Measurements from ENCODE around the gene GRIK2.
"Not testable (repeated sequence)": the region's sequence is repeated elsewhere in the genome, so short reads cannot be mapped to it uniquely, and the experiment has no call there.

Gene GRIK2

DNA sequence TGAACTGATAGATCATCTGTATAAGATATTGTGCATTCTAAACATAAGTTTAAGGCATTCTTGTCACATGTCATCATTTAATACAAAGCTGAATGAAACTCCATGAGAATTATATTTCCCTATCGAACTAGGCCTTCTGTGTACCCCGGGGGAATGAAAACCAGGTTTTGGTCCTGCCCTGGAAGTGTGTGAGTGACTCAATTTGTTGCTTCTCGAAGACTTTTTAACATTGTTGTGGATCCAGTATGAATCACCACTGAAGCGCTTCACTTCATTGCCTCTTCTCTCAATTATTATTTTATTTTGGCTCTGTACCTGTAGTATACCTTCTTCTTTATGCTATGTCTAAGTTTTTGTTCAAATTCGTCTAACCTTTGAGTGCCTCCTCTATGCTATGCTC is 150.8 kb downstream of the GRIK2 start:
- DNase-seq = no peak

DNA sequence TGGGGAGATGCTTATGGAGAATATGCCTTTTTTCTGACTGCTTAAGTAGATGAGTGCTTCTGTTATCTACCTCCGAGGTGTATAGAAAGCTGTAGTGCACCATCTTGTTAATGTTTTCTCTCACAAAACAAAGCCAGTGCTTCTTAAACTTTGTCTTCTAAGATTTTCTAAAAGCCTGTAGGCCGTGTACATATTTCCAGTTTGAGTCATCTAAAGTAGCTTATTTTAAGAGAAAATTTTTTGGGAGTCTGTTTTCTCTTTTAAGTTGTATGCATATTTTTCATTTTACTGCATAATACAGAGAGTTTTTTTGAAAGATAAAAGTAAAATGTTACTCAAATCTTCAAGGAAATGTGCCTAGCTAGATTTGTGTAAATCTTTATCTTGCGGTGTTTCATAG is 151.7 kb downstream of the GRIK2 start:
- no peak for DNase-seq

DNA sequence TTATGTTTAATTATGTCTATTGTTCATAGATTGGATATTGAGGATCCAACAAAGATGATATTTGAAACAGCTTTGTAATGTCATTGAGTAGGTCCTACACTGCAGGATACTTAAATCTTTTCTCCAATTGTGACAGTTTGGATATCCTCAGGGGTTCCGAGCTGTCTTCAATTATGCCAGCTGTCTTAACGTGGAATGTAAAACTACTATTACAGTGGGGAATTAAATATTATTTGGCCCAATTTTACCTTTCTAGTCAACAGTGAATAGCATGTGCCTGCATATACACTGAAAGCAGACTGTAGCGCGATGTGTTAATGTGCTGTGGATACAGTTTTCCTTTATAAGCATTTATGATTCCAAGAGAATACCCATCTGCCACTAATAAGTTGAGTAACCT is 156.9 kb downstream of the GRIK2 start:
- DNase-seq = no peak

DNA sequence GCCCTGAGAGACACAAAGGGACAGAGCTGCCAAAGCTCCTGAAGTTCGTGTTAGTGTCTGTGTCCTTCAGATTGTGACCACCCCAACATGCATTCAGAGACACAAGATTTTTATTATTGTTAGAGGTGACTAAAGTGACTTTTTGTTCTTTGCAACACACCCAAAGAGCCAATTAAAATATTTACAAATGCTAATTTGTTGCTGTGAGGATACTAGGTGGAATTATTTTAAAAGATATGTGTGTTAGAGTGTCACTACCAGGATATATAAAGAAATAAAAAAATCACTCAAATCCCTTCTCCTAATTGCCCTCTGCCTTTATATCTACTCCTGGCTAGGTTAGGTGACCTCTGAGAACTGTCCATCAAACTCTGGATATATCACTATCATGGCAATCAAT is 160.7 kb downstream of the GRIK2 start:
- no peak for DNase-seq

DNA sequence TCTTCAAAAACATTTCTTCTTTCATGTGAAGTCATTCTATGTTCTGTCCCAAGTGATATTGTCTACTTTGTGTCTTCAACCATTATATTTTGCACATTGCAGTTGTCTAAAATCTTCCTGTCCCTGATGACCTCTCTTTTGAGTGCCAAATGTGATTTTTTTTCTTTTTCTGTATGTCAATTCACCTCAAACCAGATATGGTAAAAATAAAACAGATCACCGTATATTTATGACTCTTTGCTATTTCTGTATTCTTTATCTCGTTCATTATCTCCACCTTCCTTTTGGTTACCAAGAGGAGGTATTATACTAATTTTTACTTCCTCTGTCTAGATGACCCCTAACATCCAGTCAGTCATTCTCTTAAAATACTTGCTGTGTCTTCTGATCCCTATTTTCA is 165.2 kb downstream of the GRIK2 start:
- no peak for DNase-seq

DNA sequence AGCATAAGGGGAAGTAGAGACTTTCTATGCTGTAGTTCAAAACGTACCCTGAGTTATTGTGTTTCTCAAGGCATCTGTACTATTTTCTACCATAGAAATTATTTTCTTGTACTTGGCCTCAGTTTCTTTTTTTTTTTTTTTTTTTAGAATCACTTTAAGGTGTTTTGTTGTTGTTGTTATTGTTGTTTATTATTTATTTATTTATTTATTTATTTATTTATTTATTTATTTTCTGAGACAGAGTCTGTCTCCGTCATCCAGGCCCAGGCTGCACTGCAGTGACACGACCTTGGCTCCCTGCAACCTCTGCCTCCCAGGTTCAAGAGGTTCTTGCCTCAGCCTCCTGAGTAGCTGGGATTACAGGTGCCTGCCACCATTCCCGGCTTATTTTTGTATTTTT is 179.1 kb downstream of the GRIK2 start:
- DNase-seq = no peak

DNA sequence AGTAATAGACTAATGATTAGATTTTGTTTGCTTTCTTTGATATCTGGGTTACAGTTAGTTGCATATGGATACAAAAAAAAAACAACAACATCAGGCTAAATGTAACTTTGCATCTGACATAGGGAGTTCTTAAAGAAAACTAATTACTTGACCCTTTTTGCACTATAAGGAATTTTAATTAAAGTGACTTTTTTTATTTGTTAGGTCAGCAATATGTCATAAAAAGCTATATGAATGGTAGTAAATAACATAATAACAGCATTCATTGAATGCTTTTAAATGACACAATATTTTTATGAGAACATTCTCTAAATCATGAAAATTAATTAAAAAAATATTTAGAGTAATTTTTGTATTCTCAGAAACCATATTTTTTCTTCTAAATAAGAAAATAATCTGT is 183.6 kb downstream of the GRIK2 start:
- DNase-seq = no peak

DNA sequence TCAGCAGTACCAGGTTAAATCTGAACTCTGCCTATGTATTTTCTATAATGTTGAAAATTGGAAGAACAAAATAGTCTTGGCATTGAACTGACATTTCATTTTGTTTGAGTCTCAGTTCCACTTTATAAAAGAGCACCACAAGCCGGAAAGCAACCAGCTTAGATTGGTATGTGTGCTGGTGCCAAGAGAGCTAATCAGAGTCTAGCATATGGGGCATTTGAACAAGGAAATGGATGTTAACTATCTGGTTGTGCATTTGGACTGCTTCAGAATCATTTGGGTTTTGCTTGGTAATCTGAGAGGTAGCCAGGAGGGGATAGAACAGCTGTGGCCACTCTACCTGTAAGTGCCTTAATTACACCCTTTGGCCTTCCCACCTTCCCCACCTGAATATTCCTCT is 184.8 kb downstream of the GRIK2 start:
- DNase-seq = no peak

DNA sequence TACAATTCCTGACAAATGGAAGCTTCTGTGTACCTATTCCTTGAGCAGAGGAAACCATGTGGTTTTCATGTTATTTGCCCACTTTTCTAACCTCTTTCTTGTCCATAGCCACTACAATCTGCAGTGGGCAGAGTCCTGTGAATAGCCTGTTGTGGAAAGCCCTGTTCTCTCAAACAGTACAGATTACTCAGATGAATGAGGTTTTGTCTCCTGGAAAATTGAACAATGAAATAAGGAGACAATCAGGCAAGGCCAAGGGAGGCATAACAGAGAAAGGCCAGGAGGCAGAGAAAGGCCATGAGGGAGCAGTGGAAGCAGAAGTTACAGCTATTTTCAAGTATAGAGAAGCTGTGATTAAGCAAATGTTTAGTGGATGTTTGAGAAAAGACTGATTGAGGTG is 189.3 kb downstream of the GRIK2 start:
- no peak for DNase-seq

DNA sequence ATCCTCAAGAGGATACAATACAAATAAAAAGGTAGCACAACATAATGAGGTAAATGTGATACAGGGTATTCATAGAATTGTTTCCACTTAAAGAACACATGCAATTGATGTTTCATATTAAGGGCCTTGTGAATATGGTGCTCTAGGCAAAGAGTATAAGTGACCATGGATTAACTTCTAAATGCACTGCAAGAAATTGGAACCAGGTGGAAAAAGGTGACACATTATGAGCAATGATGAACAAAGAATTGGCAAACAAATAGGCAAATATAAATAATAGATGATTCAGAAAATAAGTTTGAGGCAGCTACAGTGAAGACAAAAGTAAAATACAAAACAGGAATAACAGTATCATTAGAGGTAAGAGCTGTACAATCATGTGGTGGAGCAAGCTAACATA is 192.0 kb downstream of the GRIK2 start:
- no peak for DNase-seq

DNA sequence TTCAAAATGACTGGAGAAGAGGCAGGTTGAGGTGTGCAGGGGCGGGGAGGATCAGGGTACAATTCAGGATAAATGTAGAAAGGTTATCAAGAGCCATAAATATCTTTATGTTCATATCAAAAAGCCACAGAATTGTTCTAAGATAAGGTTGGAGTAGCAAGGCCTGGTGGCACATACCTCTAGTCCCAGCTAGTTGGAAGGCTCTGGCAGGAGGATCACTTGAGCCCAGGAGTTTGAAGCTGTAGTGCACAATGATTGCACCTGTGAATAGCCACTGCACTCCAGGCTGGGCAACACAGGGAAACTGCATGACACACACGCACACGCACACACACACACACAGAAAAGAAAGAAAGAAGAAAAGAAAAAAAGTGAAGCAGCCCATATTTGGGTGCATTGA is 194.8 kb downstream of the GRIK2 start:
- no peak for DNase-seq

DNA sequence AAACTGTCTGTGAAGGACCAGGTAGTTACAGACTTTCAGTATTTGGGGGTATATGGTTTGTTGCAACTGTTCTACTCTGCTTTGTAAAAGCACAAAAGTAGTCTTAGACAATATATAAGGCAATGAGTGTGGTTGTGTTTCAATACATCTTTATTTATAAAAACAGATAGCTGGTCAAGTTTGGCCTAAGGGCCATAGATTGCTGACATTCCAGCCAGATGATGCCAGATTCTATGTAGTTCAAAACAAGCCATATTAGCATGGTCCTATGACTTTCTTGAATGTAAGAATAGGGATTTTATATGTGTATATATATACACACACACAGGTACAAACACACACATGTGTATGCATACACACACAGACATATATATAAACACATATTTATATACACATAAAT is 201.8 kb downstream of the GRIK2 start:
- DNase-seq = no peak

DNA sequence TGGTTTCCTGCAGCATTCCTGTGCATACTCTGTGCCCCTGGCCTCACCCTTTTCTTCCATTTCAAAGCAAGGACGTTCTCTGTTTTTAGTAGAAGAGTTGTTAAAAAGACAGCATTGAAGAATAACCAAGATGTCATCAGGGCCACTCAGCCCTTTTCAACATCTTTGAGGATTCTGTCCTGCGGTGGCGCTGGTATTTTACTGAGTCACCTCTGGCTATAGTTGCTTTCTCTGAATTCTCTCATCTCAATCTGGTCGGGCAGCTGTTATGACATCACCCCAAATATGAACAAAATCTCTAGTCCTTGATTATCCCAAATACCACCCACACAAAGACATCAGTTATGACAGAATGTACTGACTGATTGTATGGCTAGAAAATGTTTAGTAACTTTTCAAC is 204.2 kb downstream of the GRIK2 start:
- DNase-seq = no peak

DNA sequence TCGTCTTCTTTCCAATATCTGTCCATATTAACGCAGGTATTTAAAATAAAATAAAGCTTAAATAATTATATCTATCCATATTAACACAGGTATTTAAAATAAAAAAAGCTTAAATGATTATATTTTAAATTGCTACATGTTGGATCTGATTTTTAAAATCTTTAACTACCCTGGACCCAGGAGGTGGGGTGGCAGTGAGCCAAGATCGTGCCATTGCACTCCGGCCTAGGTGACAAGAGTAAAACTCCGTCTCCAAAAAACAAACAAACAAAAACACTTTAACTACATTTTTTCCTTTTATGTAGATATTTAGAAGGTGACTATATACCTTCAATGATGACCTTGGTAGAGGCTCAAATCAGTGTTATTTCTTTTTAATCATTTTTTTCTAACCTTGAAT is 211.9 kb downstream of the GRIK2 start:
- DNase-seq = no peak

DNA sequence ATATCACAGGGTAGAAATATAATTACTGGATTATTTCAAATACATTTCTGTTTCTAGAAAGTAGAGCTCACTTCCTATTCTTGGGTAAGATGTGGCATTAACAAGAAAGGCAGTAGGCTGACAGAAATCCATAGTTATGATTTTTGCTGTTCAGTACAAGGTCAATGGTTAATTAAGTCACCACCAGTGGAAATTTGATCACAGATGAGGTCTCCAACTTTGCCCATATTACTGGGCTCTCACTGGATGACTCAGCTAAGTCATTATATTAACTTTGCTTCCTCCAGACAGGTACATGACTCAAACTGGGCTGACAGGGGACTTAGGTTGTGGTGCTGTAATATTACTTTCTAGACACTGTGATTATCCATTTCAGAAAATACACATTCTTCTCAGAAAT is 212.4 kb downstream of the GRIK2 start:
- no peak for DNase-seq

DNA sequence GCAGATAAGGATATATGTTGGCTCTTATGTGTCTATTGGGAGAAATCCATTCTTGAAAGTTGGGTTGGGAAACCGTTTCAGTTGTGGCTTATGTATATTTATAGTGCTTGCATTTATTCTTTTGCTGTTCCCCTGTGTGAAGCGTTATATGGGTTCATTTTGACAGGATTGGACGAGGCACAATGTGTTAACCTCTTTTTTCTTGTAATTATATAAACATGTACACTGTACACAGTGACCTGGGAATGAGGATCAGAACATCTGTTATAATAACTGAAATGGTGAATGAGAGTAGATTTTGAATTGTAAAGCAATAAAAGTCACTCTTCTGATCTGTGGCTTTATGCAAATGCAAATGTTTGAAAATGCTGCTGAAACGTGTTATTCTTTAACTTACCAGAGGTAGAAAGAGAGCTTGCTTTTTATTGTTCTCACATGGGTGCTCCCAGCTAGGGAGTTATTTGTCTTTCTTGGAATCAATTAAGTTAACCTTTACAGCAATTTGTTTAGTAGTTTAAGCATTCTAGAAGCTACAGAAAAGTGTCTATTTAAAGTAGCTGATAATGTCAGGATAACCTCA is 213.7 kb downstream of the GRIK2 start:
- DNase-seq = no peak

DNA sequence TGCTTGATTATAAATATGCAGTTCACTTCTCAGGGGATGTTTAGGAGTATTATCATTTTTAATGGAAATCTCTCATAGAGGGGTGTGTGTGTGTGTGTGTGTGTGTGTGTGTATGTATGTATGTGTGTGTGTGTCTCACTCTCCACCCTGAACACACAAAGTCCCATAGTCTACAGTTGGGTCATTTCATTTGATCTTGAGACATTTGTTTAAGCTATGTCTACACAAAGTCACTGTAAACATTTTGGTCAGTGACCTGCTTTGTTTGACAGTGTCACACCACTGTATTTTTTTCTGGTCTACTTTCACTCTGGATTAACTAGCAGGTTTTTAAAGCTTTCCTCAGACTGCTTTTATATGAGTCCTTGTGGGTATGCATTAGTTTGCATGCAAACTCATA is 215.2 kb downstream of the GRIK2 start:
- DNase-seq = no peak

DNA sequence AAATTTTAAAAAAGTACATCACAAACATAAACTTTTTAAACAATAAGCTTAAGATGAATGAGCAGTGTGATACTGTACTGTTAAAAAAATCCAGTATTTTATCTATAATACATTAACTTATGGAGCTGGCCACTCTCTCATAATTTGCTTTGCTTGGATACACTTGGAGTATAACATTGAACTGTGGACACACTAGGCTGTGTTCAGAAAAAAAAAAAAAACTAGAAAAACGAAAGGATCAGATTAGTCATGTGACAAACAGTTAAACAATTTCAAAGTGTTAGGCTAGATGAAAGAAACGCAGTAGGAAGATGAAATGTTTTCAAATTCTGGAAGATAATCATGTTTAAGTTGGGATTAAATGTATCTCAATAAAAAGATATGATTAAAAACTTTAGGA is 220.0 kb downstream of the GRIK2 start:
- DNase-seq = no peak

DNA sequence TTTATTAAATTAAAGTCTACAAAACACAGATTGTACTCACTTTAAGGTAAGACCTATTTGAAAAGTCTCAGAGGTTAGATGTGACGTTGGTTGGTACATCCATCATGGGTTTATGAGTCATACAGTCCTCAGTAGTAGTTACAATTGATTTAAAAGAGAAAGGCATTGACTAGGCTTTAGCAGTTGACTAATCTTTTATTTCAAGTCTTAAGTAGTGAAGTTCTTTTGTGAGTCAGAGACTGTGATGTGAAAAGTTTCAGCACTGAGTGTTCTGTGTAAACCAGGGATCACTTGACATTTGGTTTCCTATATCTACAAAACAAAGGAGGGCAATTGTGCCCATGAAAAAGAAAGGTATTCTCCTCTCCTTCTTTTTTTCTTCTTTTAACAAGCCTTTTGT is 221.3 kb downstream of the GRIK2 start:
- no peak for DNase-seq

DNA sequence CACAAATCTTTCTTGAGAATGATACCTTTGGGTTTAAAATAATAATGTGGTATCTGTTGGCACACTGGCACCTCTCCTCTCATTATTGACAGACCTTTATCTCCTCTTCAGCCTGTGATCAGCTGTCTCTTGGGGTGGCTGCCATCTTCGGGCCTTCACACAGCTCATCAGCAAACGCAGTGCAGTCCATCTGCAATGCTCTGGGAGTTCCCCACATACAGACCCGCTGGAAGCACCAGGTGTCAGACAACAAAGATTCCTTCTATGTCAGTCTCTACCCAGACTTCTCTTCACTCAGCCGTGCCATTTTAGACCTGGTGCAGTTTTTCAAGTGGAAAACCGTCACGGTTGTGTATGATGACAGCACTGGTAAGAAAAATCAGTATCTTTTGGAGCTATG is 232.8 kb downstream of the GRIK2 start:
- no peak for DNase-seq

DNA sequence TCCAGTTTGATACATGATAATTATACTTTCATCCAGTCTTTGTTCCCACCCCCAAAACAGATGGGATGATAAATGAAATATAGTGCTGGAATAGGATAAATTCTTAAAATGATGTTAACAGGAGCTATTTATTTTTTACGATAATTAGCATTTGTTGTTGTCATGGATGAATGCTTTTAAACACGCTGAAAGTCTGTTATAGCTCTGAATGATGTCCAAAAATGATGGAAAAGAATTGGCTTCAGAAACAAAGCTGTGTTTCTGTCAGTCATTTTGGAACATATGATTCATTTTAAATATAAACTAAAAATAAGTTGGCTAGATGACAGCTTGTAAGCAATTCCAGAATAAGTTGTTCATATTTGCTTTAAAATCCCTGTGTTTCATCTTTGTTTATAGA is 237.4 kb downstream of the GRIK2 start:
- DNase-seq = no peak

DNA sequence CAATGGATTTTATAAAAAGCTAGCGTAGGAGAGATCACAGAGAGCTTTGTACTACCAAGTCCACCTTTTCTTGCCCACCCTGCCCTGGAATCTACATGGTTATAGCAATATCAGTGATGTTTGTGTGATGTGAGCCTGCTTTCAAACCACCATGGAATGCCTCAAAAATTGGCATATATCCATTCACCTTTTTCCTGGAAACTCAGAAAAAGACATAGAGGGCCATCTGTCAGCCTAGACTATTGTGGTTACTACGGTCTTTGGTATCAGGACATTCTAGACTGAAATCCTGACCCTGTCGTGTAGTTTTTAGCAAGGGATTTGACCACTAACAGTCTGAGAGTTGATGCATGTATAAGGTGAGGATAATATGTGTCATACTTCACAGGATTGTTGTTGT is 239.6 kb downstream of the GRIK2 start:
- no peak for DNase-seq

DNA sequence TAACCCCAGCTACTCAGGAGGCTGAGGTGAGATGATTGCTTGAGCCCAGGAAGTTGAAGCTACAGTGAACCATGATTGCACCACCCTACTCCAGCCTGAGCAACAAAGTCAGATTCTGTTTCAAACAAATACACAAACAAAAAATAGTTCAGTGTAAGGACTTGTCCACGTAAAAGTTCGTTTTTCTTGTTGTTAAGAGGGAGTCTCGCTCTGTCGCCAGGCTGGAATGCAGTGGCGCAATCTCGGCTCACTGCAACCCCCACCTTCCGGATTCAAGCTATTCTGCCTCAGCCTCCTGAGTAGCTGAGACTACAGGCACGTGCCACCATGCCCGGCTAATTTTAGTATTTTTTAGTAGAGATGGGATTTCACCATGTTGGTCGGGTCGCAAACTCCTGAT is 245.4 kb downstream of the GRIK2 start:
- DNase-seq = not testable (repeated sequence)

DNA sequence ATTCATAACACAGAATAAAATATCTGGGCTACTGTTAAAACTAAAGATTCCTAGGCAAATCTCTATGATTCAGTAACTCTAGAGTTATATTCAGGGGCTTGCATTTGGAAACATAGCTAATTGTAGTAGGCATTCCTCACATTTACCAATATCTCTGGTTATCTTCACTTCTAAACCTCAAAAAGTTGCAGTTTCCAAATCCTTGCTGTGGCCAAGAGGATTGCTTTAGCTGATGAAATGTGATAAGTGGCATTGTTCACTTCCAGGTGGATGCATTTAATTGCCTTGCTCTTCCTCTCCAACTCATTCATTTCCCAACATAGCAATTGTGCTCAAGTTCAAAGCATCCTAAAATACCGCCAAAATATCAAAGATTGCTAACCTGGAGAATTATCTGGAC is 246.6 kb downstream of the GRIK2 start:
- no peak for DNase-seq

DNA sequence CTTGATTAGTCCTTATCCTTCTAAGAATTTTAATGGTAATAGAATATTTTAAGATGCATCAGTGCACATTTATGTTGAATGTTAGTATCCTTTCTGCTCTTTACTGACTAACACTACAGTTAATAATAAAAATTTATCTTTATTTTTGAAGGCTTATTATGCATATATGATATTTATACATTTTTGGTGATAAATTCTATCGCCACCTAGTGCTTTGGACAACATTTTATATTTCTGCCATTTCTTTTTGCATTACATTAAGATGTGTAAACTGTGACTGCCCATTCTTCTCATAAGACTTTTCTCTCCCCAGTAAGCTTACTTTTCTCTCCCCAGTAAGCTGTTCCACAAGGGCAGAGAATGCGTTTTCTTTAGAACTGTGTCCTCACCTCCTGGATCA is 252.3 kb downstream of the GRIK2 start:
- DNase-seq = no peak

Data from NCI-H524 treated with DMSO at 0.1 percent for 48 hours (cell line).